Fibroblast of skin of scalp (primary cell): ENCODE measurements around the gene EPN3.

ENCODE experiments used
- DNase-seq: peaks from one replicate; pipeline ENCODE4 v3.0.0-alpha.2; 2013

Gene EPN3

DNA sequence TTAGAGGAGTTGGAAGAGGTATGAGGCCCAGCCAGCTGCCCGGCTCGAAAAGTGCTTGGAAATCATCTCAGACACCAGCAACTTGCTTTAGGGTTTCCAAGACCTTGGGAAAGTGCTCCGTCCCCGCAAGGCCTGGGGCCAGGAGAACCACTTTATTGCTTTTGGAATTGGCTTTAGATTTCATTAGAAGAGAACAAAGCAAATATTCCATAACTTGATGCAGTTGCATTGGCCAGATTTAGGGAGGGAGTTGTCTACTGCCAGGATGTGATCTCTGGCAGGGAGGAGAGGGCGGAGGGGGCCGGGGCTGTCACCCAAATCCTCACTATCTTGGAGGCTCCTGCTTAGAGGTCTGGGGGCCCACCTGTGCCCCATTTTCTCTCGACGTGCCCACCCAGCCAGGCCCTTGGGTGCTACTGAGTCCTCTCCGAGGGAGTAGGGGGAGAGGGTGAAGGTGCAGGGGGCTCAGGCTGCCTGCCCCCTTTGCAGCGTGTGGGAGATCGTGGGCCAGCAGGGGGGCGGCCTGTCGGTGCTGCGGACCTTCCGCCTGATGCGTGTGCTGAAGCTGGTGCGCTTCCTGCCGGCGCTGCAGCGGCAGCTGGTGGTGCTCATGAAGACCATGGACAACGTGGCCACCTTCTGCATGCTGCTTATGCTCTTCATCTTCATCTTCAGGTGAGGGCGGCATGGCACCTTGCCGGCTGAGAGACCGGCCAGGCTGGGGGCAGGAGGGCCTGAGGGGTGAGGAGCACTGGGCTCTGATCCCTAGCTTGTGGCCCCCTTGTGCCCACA lies 58.6 kb downstream of the EPN3 start:
- DNase-seq: no peak

DNA sequence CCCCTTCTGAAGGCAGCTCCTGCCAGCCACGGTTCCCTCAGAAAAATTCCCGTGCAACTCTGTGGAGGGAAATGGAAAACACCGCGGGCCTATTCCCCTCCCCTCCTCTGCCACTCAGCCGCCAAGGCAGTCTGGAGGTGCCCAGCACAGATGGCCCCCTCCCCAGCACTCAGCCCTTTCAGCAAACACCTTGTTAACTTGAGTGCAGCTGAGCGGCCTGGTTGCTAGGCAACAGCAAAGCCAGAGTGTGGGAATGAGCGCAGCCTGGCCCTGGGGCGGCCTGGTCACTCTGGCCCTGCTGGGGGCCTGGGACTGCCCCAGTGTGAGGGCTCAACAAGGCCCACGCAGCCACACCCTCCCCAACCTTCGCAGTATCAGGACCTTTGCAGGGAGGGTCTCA lies 60.8 kb downstream of the EPN3 start:
- DNase-seq: no peak
